Mammary epithelial cell (primary cell): ENCODE results near the gene AIG1.

Experiments used
- EZH2 ChIP-seq: IDR thresholded peaks from 2 replicates; pipeline ENCODE4 v1.6.1; 2012; ENCODE audit warnings: low read length, inconsistent platforms, borderline replicate concordance
- TF ChIP-seq, protein P1 (sequence below), 2 donors: IDR thresholded peaks in 1 of 2; conservative IDR thresholded peaks in 1 of 2; 2 replicates each; pipeline ENCODE4 v1.5.1; 2011 to 2012; ENCODE audit warnings: inconsistent platforms in 2 of 2, low read length in 2 of 2, mild to moderate bottlenecking in 2 of 2, control low read depth in 1 of 2, low read depth in 1 of 2; ENCODE audit not compliant: insufficient read depth in 1 of 2; ENCODE audit errors: extremely low read depth in 1 of 2

DNA sequence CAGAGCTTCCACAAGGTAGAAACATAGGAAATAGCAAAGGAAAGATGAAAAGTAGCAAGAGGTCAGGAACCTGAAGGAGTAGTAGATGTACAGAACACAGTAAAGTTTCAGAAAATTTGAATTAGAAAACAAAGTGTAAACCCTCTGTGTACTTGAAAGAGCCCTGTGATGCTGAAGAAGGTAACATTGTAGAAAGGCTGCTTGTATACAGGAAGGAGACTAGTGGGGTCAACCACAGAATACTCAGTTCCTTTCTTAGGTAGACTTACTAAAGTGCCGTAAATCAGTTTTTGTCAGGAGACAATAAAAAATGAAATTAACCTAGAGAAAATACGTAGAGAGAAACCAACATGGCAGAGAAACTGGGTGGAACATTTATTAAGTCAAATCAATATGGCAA, 149.7 kb downstream of the AIG1 start:
- TF ChIP-seq, protein P1, sequence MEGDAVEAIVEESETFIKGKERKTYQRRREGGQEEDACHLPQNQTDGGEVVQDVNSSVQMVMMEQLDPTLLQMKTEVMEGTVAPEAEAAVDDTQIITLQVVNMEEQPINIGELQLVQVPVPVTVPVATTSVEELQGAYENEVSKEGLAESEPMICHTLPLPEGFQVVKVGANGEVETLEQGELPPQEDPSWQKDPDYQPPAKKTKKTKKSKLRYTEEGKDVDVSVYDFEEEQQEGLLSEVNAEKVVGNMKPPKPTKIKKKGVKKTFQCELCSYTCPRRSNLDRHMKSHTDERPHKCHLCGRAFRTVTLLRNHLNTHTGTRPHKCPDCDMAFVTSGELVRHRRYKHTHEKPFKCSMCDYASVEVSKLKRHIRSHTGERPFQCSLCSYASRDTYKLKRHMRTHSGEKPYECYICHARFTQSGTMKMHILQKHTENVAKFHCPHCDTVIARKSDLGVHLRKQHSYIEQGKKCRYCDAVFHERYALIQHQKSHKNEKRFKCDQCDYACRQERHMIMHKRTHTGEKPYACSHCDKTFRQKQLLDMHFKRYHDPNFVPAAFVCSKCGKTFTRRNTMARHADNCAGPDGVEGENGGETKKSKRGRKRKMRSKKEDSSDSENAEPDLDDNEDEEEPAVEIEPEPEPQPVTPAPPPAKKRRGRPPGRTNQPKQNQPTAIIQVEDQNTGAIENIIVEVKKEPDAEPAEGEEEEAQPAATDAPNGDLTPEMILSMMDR (conservative IDR thresholded peaks at IDR 0.05 in 1 of 2, IDR thresholded peaks at IDR 0.05 in 1 of 2; ENCODE audit: extremely low read depth in 1 of 2, insufficient read depth in 1 of 2, low read depth in 1 of 2, low read length in 2 of 2): no peak
- TF ChIP-seq EZH2: no peak
